Stomach (tissue), 4 donors: ENCODE data around the gene UNC93A.

ENCODE experiments used
- CTCF ChIP-seq, 7 experiments: fragments of 450-650 bp in 4 of 7; fragments of 200-600 bp in 3 of 7; sonication (generic) in 3 of 7; IDR thresholded peaks; one replicate each; pipeline ENCODE4 v1.5.1; 2016 to 2019; ENCODE audit warnings: antibody characterized with exemption in 7 of 7, control low read depth in 2 of 7, mild to moderate bottlenecking in 1 of 7
- POLR2A ChIP-seq, 4 donors: fragments of 450-650 bp; IDR thresholded peaks; one replicate each; pipeline ENCODE4 v1.6.1; 2016; ENCODE audit warnings: antibody characterized with exemption in 4 of 4, control low read depth in 2 of 4, mild to moderate bottlenecking in 1 of 4, moderate library complexity in 1 of 4
- POLR2AphosphoS5 ChIP-seq, 3 donors: sonication (generic); formaldehyde crosslinking; IDR thresholded peaks; one replicate each; pipeline ENCODE4 v1.6.1; 2016; ENCODE audit warnings: antibody characterized with exemption in 3 of 3

GRCh38 chr6:167272151-167272550, 19.0 kb upstream of the UNC93A start:
- no peak for TF ChIP-seq CTCF (IDR thresholded peaks at IDR 0.05)
- no peak for TF ChIP-seq POLR2A (IDR thresholded peaks at IDR 0.05)
- no peak for TF ChIP-seq POLR2AphosphoS5 (IDR thresholded peaks at IDR 0.05)
